ENCODE results near the gene MORF4L2. TPM values are rescaled to one million over a fixed set of nuclear protein-coding genes. Genes with fewer than 3 reads are reported as not detected.

The MORF4L2 gene
- polyA plus RNA-seq, 1 of the 3 experiments (the other 2 are of a cell fraction): 221 TPM

GRCh38 chrX:103669745-103670144 lies 16.8 kb downstream of the MORF4L2 start:
- CTCF ChIA-PET: interaction anchor here (0.9 kb wide), 1 partner anchor 191 kb away, joined by 3 read pairs; no protein-coding TSS in a partner anchor

More at GRCh38 chrX:103669745-103670144, 16.8 kb downstream of the MORF4L2 start:
- 38% methylated on average over 1 of the region's 1 CpG for WGBS (ENCODE audit: low lambda C conversion rate)
- DNase-seq: no peak
- H3K4me1 ChIP-seq (ENCODE audit: control insufficient read depth in 1 of 2, insufficient read depth in 2 of 2, low read depth in 1 of 2, low read length in 1 of 2): peaks cover 0 to 3% of the 10 kb centered on the region in 2 experiments; a peak in 1 of 4 replicates
- TF ChIP-seq FOXM1 (IDR thresholded peaks at IDR 0.05; ENCODE audit: low read depth) (no peak), REST (IDR thresholded peaks at IDR 0.05; ENCODE audit: low read depth, low read length) (no peak), CHD2 (IDR thresholded peaks at IDR 0.05; ENCODE audit: low read length, partially characterized antibody) (no peak), NFIC (IDR thresholded peaks at IDR 0.05; ENCODE audit: borderline replicate concordance) (no peak), YY1 (IDR thresholded peaks at IDR 0.05; ENCODE audit: low read depth) (no peak), FOSL2 (IDR thresholded peaks at IDR 0.05; ENCODE audit: borderline replicate concordance, low read depth) (no peak), IRF3 (IDR thresholded peaks at IDR 0.05; ENCODE audit: low read depth, low read length) (no peak), RAD21 (IDR thresholded peaks at IDR 0.05; ENCODE audit: low read length) (no peak), POLR2AphosphoS5 (IDR thresholded peaks at IDR 0.05; ENCODE audit: low read depth, low read length) (no peak), NRF1 (IDR thresholded peaks at IDR 0.05; ENCODE audit: low read depth, low read length) (no peak), SMC3 (IDR thresholded peaks at IDR 0.05; ENCODE audit: low read depth, low read length) (no peak), EZH2phosphoT487 (IDR thresholded peaks at IDR 0.05; ENCODE audit: borderline replicate concordance, low read depth) (no peak), ELF1 (IDR thresholded peaks at IDR 0.05) (no peak), USF2 (IDR thresholded peaks at IDR 0.05; ENCODE audit: borderline replicate concordance, low read depth, low read length) (no peak), ZBTB33 (IDR thresholded peaks at IDR 0.05; ENCODE audit: borderline replicate concordance, low read depth) (no peak), FOXJ3 (CRISPR knock-in tag; IDR thresholded peaks at IDR 0.05) (no peak)
- no peak overlapping the region for H3K27ac ChIP-seq (ENCODE audit: low read depth in 2 of 2, low read length in 1 of 2)
- no peaks in the 10 kb centered on the region for H3K9me3 ChIP-seq
- H4K20me1 ChIP-seq (ENCODE audit: insufficient read depth): 0 out of 2 replicates have a peak, but pooled peaks cover 4% of the 10 kb centered on the region
- no peaks in the 10 kb centered on the region for H3K9me2 ChIP-seq
- H3K36me3 ChIP-seq (replicated peaks in 1 of 2; ENCODE audit: control insufficient read depth in 1 of 2, insufficient read depth in 2 of 2, low read length in 1 of 2): no peaks in the 10 kb centered on the region
- H3K4me2 ChIP-seq: no peak overlapping the region
- H2AFZ ChIP-seq (ENCODE audit: low read depth): no peak overlapping the region
- POLR2A ChIA-PET: no interaction called here
- H3F3A ChIP-seq (replicated peaks; ENCODE audit: insufficient read depth): peaks cover 4% of the 10 kb centered on the region
- H3K27me3 ChIP-seq (ENCODE audit: insufficient read depth): peaks cover 5% of the 10 kb centered on the region; the same call in 1 of the 2 replicates
- H3K9ac ChIP-seq: no peak overlapping the region
- no peaks in the 10 kb centered on the region for H3K79me2 ChIP-seq (ENCODE audit: insufficient read depth)
- no peak overlapping the region for H3K4me3 ChIP-seq (ENCODE audit: low read depth in 2 of 2, low read length in 1 of 2)
